HL-60 (cell line): ENCODE measurements around the gene STAG3.

Source experiments
- DNase-seq, 2 experiments: peaks; one replicate each; pipeline ENCODE4 v3.0.0-alpha.2; 2010 to 2020; ENCODE audit warnings: low read depth in 1 of 2, low spot score in 1 of 2
- H3K27ac ChIP-seq: fragments of 250-450 bp; sonication (Bioruptor Pico); replicated peaks from 2 replicates; pipeline ENCODE4 v1.5.1; 2020; ENCODE audit warnings: mild to moderate bottlenecking, moderate library complexity
- H3K27me3 ChIP-seq: fragments of 250-450 bp; sonication (Bioruptor Pico); 2 replicates; pipeline ENCODE4 v1.5.1; 2021; ENCODE audit warnings: mild to moderate bottlenecking, moderate library complexity; ENCODE audit not compliant: insufficient read depth, poor library complexity, severe bottlenecking
- H3K4me3 ChIP-seq: replicated peaks from 2 replicates; pipeline ENCODE4 v1.5.1; 2011; ENCODE audit warnings: mild to moderate bottlenecking, control low read depth, low read length; ENCODE audit not compliant: insufficient read depth
- GABPA ChIP-seq: IDR thresholded peaks from 2 replicates; pipeline ENCODE4 v1.6.1; 2012; ENCODE audit warnings: low read depth
- POLR2AphosphoS5 ChIP-seq: IDR thresholded peaks from 2 replicates; pipeline ENCODE4 v1.6.1; 2012; ENCODE audit warnings: low read depth
- SPI1 ChIP-seq: IDR thresholded peaks from 2 replicates; pipeline ENCODE4 v1.6.1; 2012; ENCODE audit warnings: low read depth, mild to moderate bottlenecking, borderline replicate concordance
- TF ChIP-seq, protein P1 (sequence below): IDR thresholded peaks from one replicate; pipeline ENCODE4 v1.5.1; 2011; ENCODE audit warnings: low read length, control low read depth, inconsistent platforms; ENCODE audit not compliant: insufficient read depth
- TF ChIP-seq, protein P2 (sequence below): IDR thresholded peaks from 2 replicates; pipeline ENCODE4 v1.6.1; 2012; ENCODE audit warnings: low read depth; ENCODE audit not compliant: insufficient replicate concordance

The STAG3 gene

DNA sequence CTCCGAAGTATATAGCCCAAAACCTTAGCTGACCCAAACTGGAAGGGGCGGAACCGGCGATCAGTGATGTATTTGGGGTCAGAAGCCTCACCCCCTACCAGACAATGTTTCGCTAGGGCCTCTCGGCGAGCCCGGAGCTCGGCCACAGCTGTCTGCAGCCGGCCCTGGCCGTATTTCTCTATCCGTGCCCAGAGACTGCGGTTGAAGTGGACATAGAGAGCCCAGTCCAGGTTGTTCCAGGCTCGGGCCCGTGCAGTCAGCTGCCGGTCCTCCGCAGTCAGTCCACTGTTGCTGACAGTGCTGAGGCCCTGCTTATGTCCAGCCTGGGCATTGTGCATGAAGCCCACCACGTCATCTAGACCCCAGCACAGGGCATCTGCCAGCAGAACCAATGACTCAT, 17.7 kb upstream of the STAG3 start:
- TF ChIP-seq, protein P1, sequence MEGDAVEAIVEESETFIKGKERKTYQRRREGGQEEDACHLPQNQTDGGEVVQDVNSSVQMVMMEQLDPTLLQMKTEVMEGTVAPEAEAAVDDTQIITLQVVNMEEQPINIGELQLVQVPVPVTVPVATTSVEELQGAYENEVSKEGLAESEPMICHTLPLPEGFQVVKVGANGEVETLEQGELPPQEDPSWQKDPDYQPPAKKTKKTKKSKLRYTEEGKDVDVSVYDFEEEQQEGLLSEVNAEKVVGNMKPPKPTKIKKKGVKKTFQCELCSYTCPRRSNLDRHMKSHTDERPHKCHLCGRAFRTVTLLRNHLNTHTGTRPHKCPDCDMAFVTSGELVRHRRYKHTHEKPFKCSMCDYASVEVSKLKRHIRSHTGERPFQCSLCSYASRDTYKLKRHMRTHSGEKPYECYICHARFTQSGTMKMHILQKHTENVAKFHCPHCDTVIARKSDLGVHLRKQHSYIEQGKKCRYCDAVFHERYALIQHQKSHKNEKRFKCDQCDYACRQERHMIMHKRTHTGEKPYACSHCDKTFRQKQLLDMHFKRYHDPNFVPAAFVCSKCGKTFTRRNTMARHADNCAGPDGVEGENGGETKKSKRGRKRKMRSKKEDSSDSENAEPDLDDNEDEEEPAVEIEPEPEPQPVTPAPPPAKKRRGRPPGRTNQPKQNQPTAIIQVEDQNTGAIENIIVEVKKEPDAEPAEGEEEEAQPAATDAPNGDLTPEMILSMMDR = no peak
- TF ChIP-seq SPI1 (no peak), GABPA (no peak), POLR2AphosphoS5 (no peak)
- TF ChIP-seq, protein P2, sequence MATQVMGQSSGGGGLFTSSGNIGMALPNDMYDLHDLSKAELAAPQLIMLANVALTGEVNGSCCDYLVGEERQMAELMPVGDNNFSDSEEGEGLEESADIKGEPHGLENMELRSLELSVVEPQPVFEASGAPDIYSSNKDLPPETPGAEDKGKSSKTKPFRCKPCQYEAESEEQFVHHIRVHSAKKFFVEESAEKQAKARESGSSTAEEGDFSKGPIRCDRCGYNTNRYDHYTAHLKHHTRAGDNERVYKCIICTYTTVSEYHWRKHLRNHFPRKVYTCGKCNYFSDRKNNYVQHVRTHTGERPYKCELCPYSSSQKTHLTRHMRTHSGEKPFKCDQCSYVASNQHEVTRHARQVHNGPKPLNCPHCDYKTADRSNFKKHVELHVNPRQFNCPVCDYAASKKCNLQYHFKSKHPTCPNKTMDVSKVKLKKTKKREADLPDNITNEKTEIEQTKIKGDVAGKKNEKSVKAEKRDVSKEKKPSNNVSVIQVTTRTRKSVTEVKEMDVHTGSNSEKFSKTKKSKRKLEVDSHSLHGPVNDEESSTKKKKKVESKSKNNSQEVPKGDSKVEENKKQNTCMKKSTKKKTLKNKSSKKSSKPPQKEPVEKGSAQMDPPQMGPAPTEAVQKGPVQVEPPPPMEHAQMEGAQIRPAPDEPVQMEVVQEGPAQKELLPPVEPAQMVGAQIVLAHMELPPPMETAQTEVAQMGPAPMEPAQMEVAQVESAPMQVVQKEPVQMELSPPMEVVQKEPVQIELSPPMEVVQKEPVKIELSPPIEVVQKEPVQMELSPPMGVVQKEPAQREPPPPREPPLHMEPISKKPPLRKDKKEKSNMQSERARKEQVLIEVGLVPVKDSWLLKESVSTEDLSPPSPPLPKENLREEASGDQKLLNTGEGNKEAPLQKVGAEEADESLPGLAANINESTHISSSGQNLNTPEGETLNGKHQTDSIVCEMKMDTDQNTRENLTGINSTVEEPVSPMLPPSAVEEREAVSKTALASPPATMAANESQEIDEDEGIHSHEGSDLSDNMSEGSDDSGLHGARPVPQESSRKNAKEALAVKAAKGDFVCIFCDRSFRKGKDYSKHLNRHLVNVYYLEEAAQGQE = no peak
- Histone ChIP-seq H3K27me3 (no peaks in the 10 kb centered on the region), H3K4me3 (no peak overlapping the region), H3K27ac (no peak overlapping the region)
- DNase-seq = no peak

DNA sequence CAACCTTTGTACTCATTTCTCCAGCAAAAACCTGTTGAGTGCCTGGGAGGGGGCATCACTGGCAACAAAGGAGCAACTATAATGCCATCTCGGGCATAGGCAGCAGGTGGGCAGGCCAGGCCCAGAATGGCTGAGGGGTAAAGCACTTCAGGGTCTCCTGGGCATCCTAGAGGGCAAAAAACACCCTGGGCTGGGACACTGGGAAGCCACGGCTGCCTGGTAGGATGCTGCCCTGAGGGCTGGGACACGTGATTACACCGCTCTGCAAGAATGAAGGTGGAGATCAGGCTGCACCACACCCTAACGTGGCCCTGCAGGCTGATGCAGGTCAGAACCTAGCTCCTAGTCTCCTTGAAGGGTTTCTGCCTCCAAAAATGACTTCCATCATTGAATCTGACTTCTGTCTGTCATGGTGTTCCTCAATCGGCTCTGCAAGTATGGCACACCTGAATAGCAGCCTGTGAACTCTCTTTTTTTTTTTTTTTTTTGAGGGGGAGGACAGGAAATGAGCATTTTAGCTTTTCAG, 14.6 kb upstream of the STAG3 start:
- DNase-seq = no peak

DNA sequence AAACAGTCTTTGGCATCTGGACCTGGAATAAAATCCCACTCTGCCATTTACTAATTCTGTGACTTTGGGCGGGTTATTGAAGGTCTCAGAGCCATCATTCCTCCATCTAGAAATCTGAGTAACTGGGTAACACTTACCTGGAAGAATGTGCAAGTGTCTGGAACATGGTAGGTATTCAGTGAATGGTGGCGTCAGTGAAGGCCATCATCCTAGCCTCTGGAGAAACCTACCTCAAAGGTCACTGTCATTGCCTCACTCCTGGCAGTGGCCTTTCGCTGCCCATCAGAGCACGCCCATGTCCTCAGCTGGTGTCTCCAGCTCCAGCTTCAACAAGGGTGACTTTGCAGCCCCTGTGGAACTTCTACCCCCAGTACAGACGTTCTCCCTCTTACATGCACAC, 13.8 kb upstream of the STAG3 start:
- no peak overlapping the region for H3K27ac ChIP-seq
- H3K27me3 ChIP-seq = peaks cover 17% of the 10 kb centered on the region
- TF ChIP-seq, protein P2 = no peak
- no peak for DNase-seq
- H3K4me3 ChIP-seq = no peak overlapping the region

More for the DNA sequence above, 14.6 kb upstream of the STAG3 start:
- Histone ChIP-seq H3K4me3 (no peak overlapping the region), H3K27ac (no peak overlapping the region), H3K27me3 (peaks cover 14% of the 10 kb centered on the region)
- TF ChIP-seq, protein P2 = no peak
- TF ChIP-seq POLR2AphosphoS5 = no peak
- TF ChIP-seq SPI1 = no peak
- TF ChIP-seq, protein P1 = no peak
- TF ChIP-seq GABPA = no peak
